UCSD-AML1 (cell line): ENCODE results near the gene PRKCQ.

Source experiments
- DNase-seq: peaks from one replicate; lab custom pipeline; 2025; ENCODE audit not compliant: unreplicated experiment; lab: John Stamatoyannopoulos, UW

Gene PRKCQ

GRCh38 chr10:6579904-6580278 lies at the start of gene PRKCQ:
Gene PRKCQ, minus strand, starts transcription at chr10:6580276. Its CDS starts 65,141 bp downstream, at chr10:6515135.
- no peak for DNase-seq

DNA sequence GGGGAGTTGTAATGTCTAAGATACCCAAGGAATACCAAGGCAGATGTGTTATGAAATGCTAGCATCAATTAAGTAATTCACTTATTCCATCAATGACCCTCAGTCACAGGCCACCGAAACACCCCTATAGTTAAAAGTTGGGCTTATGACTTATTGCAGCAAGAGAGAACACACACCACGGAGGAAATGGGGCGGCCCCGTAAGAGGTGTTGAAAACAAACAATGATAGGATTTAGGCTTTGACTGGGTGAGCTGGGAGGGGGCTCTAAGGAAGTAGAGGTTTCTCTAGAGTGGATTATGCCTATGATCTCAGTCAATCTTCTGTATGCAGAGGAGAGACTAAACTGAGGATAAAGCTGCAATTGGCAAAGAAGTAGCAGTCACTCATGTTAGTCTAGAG lies 45.4 kb upstream of the PRKCQ start:
- no peak for DNase-seq

DNA sequence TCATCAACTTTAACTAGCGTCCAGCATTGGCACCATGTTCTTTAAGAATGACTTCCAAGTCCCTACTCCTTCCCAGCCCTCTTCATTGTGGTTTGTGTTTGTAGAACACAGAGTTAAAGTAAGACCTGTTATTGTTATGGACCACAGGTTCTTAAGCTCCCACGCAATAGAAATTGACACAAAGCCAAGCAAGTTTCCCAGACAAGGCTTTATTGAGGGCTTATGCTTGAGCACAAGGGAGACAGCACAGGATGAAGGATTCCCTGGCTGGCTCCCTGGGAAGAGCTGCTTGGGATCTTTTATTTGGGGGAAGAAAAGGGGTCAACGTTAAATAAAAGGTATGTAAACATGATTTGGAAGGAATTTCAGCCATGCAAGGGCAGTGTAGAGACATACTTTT lies 44.3 kb upstream of the PRKCQ start:
- no peak for DNase-seq

DNA sequence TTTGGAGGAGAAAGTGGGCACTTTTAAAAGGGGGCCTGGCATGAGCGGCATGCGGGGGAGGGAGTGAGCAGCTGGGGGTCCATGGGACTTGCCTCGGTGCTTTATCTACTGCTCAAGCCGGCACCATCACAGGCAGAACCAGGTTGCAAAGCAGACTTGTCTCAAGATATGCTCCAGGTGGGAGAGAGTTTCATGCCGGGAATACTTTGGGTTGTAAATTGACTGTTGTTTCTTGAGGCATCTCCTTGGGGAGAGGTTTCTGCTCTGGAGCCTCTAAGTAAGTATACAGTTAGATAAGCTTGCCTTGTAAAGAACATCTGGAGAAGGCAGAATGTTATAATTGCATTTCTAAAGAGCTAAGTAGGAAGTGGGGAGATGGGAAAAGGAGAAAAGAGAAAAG lies 42.8 kb upstream of the PRKCQ start:
- DNase-seq: no peak

- DNase-seq: no peak
Measured at GRCh38 chr10:6621536-6621935, 41.5 kb upstream of the PRKCQ start.

DNA sequence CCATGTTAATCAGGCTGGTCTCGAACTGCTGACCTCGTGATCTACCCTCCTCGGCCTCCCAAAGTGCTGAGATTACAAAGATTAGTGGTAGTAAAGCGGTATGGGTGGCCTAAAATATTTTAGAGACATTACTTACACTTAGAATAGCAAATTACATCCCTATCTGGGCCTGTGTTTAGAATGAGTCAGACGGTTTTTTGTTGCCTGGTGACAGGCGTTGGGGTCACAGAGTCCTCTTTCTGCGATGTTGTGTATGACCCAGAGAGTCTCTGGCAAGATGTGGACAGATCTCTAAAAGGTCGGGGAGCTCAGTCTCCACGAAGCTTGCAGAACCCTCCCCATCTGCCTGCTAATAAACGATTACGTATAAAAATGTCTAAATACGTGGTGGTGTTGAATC lies 39.6 kb upstream of the PRKCQ start:
- DNase-seq: no peak

- DNase-seq: no peak
Measured at GRCh38 chr10:6618340-6618739, 38.3 kb upstream of the PRKCQ start.

DNA sequence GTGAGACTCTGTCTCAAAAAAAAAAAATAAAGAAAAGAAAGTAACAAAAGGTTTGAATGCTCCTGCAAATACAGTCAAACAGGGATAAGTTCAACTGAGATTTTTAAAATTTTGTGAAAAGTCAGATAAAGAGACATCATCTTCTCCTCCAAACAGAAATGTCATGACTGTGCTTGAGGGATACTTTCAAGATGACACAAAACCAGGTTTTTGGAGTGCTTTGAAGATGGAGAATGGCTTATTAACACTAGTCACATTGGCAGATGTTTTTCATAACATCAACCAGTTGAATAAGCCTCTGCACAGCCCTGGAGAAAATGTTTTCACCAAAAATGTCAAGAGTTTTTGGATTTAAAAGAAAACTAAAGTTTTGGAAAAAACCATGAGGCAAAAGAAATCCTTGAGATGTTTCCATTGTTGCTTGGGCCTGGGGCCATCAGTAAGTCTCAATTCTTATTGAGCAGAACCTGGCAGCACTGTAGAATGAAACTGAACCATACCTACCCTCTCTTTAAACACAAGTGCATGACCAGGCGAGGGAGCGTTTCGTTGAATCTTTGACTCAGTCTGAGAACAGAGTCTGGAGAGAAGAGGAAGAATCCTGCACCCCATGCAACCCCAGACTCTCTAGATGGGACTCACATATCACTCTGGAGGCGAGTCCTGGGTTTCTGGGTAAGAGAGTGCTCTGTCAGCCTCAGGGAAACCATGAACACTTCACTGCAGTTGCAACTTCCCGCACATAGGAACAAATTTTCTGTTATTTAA lies 37.4 kb upstream of the PRKCQ start:
- DNase-seq: no peak

DNA sequence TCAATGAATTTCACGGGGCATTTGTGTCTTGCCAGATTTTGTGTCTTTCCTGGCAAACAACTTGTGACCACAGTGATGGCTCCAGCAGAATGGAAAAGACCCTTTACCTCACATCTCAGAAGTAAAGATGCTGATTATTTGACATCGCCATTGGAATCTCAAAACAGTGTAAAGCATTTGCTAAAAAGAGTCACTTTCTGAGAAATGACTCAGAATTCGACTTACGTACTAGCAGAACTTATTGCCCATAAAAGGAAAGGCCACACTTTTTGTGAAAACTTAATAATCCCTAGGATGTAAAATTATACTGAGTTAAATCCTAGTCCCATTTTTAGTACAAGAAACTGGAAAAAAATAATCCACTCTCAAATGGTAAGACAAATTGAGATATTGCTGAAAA lies 35.9 kb upstream of the PRKCQ start:
- DNase-seq: no peak

GRCh38 chr10:6612371-6612770 lies 32.3 kb upstream of the PRKCQ start:
- no peak for DNase-seq

- DNase-seq: no peak
Measured at GRCh38 chr10:6610647-6611046, 30.6 kb upstream of the PRKCQ start.

GRCh38 chr10:6609625-6610024 lies 29.5 kb upstream of the PRKCQ start:
- DNase-seq: no peak

- no peak for DNase-seq
Measured at GRCh38 chr10:6607778-6608177, 27.7 kb upstream of the PRKCQ start.

- no peak for DNase-seq
Measured at GRCh38 chr10:6607182-6607581, 27.1 kb upstream of the PRKCQ start.

DNA sequence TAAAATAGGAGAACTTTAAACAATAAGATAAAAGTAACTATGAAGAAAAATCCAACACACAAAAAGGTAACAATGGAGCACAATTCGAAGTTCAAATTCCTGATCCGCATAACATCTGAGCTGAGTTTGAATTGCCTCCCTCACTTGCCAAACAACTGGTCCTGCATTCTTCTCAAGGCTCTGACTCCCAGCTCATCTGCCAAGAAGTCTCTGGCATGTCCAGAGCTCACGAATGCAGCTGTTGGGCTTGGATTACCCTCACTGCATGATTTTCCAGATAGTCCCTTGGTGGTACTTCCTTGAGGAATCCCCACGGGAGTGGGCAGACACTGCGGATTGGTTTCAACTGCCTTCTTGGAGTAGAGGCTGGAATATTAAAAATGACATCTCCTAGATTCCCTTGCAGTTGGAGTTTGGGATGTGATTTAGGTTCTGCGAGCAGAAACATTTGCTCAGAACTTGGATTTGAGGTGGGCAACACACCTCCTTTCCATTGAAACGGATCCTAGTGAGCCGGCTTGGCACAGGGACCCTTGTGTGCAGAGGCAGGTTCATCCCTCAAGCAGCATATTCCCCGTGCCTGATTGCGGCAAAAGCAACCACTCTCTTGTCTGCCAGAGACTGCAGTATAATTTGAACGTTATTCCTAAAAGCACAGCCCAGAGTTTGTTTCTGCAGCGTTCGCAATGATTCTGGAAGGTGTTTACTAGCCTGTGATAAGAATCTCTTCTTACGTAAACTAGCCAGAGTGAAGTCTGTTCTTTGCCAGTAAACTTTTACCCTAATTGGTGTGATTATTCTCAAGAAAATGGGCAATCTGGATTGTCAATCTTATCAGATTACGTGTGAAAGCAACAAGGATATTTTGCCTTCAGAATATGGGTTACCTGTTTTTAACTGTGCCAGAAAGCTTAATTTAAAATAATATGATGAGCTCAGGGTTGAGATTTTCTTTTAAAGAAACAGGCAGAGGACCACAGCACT lies 23.4 kb upstream of the PRKCQ start:
- no peak for DNase-seq

DNA sequence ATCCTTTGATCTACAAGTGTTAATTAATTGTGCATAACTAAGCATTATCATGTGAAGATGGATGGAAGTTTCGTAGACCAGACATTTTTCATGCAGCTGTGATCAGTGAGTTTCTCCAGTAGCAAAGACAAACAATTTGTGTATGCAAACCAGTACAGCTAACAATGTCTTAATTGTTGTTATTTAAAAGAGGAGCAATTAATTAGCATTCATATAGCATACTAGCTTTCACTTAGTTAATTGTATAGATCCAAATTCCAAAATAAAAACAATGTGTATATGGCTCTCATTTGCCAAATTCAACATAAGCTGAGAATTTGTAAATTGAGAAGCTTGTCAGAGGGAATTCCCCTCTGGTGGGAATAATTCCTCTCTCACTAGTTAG lies 22.6 kb upstream of the PRKCQ start:
- DNase-seq: no peak

DNA sequence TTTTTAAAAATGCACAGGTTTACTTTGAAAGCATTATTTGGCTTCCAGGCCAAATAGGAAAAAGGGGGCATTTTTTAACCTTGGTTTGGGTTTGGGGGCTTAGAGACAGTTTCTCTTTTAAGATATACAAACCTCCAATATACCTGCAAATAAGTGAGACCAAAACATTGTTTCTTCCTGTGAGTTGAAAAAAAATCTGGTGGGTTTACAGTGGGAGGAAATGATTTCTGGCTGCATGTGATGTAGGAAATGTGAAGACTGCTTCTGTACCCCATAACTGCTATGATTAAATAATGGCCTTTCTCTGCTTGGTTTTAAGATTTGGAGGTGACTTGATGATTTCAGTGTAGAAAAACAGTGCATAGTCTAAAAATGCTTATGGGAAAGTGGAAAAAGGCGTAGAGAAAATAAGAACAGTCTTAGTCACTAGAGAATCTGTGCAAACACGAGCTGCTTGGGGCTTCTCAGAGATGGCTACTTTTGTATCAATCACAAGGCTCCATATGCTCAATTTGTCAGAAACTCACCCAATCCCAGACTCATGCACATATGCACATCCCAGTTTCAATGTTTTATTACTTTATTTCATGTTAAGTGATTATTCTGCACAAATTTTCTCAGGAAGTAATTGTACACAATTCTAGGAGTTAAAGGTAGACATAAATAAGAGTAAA lies 22.1 kb upstream of the PRKCQ start:
- no peak for DNase-seq

DNA sequence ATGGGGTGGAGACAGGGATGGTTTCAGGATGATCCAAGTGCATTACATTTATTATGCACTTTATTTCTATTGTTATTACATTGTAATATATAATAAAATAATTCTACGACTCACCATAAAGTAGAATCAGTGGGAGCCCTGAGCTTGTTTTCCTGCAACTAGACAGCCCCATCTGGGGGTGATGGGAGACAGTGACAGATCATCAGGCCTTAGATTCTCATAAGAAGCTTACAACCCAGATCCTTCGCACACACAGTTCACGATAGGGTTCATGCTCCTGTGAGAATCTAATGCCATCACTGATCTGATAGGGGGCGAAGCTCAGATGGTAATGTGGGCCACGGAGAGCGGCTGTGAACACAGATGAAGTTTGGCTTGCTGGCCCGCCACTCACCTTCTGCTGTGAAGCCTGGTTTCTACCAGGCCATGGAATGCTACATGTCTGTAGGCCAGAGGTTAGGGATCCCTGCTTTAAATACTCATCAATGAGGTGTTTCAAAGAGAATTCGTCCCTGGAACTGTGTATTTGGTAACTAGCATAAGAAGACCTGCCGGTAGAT lies 21.2 kb upstream of the PRKCQ start:
- no peak for DNase-seq

DNA sequence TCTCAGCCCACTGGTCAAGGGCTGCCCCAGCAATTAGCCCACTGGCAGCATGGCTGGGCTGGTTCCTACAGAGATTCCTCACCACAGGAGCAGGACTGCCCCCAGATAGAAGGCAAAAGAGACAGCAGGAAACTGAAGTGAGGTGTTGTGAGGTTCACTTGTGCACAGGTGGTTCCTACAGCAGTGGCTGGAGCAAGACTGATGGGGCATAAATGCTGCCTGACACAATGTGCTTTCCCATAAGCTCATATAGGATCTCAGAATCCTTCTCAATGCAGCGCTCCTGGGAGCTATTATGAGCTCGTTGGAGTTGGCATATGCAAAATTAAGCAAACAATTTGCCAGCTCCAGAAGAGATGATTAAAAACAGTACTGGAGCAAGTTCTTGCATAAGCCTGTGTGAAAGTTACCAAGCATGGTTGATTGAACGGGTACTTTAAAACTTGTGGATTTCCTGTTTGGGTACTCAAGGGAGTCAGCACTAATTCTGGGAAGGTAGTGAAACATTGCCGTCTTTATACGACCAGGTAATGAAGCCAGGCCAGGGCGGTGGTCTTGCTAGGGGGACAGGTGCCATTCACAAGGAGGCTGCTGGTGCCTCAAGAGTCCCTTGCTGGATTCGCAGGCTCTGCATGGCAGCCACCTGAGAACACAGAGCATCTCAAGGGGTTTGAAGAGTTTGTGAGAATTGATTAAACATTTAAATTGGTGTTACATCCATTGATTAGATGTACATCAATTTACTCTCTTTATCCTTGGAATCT lies 20.3 kb upstream of the PRKCQ start:
- DNase-seq: no peak

DNA sequence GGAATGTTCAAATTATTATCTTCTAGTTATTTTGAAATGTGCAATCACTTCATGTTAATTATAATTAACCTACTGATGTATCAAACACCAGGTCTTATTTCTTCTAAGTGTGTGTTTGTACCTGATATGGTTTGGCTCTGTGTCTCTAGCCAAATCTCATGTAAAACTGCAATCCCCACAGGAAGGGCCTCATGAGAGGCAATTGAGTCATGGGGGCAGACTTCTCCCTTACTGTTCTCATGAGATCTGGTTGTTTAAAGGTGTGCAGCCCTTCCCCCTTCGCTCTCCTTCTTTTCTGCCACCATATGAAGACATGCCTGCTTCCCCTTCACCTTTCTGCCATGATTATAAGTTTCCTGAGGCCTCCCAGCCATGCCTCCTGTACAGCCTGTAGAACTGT lies 18.6 kb upstream of the PRKCQ start:
- DNase-seq: no peak

DNA sequence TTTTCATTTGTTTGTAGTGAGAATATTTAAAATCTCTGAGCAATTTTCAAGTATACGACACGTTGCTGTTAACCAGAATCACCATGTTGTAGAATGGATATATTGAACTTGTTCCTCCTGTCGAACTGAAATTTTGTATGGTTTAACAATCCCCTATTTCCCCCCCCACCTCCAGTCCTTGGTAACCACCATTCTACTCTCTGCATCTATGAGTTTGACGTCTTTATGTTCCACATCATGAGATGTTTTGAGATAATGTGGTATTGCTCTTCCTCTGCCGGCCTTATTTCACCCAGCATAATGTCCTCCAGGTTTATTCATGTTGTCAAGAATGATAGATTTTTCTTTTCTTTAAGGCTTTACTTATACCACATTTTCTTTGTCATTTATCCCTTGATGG lies 17.4 kb upstream of the PRKCQ start:
- DNase-seq: no peak
